ENCODE data around the gene TRIM59. TPM values are rescaled to one million over a fixed set of nuclear protein-coding genes. Genes with fewer than 3 reads are reported as not detected.

Gene TRIM59
- total RNA-seq, 1 donor from 2014 or later, result 24.5 TPM

DNA sequence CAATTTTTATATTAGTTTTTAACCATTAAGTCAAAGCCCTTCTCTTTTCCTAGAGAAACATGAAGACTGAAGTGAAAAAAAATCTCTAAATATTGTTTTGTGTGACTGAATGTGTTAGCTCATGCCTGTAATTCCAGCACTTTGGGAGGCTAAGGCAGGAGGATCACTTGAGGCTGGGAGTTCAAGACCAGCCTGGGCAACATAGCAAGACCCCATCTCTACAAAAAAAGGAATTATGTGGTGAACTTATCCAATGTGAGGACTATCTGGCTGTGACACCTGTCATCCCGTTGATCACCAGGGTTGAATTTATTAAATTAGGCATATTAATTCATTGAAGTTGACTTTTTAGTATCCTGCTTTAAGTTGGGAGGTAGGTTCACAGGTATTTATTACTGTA, 37.1 kb downstream of the TRIM59 start:
- TF ChIP-seq, protein P1, sequence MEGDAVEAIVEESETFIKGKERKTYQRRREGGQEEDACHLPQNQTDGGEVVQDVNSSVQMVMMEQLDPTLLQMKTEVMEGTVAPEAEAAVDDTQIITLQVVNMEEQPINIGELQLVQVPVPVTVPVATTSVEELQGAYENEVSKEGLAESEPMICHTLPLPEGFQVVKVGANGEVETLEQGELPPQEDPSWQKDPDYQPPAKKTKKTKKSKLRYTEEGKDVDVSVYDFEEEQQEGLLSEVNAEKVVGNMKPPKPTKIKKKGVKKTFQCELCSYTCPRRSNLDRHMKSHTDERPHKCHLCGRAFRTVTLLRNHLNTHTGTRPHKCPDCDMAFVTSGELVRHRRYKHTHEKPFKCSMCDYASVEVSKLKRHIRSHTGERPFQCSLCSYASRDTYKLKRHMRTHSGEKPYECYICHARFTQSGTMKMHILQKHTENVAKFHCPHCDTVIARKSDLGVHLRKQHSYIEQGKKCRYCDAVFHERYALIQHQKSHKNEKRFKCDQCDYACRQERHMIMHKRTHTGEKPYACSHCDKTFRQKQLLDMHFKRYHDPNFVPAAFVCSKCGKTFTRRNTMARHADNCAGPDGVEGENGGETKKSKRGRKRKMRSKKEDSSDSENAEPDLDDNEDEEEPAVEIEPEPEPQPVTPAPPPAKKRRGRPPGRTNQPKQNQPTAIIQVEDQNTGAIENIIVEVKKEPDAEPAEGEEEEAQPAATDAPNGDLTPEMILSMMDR (IDR thresholded peaks at IDR 0.05; ENCODE audit: unreplicated experiment), result no peak
- H3K27ac Mint-ChIP-seq, result no peak overlapping the region
- no peaks in the 10 kb centered on the region for H3K9me3 Mint-ChIP-seq (ENCODE audit: low read depth)
- no peaks in the 10 kb centered on the region for H3K27me3 Mint-ChIP-seq
- no peak for DNase-seq (ENCODE audit: low spot score, unreplicated experiment)
- peaks cover 11% of the 10 kb centered on the region for H3K36me3 Mint-ChIP-seq (ENCODE audit: insufficient read depth)
- H3K4me1 Mint-ChIP-seq (ENCODE audit: low read depth), result no peaks in the 10 kb centered on the region
- no peak overlapping the region for H3K4me3 Mint-ChIP-seq (ENCODE audit: low read depth)

DNA sequence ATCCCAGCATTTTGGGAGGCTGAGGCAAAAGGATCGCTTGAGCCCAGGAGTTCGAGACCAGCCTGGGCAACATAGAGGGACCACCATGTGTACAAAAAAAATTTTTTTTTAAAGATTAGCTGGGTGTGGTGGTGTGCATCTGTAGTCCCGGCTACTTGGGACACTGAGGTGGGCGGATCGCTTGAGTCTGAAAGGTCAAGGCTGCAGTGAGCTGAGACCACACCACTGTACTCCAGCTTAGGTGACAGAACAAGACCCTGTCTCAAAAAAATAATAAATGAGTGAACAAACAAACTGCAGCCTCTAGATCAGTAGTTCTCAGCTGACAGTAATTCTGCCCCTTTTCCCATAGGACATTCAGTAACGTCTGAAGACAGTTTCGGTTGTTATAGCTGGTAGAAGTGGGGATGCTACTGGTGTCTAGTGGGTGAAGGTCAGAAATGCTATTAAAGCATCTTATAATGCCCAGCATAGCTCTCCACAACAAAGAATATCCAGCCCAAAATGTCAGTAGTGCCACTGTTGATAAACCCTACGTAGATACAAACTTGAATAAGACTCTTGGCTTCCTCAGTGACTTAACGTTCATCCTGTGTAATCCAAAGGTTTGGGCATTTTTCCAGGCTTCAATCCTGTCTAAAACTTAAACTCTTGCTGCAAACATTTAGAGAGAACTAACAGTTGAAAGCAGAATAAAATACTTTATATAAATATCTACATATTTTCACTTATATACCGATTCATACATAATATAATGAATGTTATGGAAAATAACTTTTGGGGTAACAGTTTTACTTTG, 39.6 kb downstream of the TRIM59 start:
- Mint-ChIP-seq H3K4me3 (ENCODE audit: low read depth) (no peak overlapping the region), H3K4me1 (ENCODE audit: low read depth) (no peaks in the 10 kb centered on the region), H3K9me3 (ENCODE audit: low read depth) (no peaks in the 10 kb centered on the region), H3K27ac (no peak overlapping the region), H3K36me3 (ENCODE audit: insufficient read depth) (peaks cover 5% of the 10 kb centered on the region), H3K27me3 (no peaks in the 10 kb centered on the region)
- no peak for DNase-seq (ENCODE audit: low spot score, unreplicated experiment)
- TF ChIP-seq, protein P1 (IDR thresholded peaks at IDR 0.05; ENCODE audit: unreplicated experiment), result no peak

DNA sequence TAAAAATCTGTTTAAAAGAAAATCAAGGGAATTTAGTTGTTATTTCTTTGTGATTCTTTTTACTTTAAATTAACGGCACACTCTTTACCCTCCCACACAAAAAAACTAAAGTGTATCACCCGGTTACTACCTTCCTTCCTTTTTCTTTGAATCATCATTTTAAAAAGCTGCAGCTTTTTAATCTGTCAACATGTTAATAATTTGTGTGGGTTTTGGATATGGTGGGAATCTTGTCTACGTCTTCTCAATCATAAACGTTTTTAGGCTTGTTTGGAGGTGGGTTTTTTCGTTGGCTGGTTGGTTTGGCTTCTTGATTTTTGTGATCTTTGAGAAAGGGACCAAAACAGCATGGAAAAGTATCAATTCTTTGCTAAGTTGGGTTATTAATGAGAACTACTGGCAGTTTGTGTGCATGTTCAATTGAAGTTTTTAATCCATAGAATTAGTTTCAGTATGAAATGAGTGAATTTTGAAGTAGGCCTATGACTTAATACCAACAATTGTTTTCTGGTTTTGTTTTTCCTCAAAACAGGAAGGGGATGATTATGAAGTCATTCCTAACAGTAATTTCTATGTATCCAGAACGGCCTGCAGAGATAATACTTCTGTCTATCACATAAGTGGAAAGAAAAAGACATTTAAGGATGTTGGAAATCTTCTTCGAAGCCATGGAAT, 45.7 kb downstream of the TRIM59 start:
- H3K36me3 Mint-ChIP-seq (ENCODE audit: insufficient read depth), result peaks cover 3% of the 10 kb centered on the region
- H3K27ac Mint-ChIP-seq, result peak overlapping the region; percentile 76
- TF ChIP-seq, protein P1 (IDR thresholded peaks at IDR 0.05; ENCODE audit: unreplicated experiment), result no peak
- H3K4me1 Mint-ChIP-seq (ENCODE audit: low read depth), result peaks cover 32% of the 10 kb centered on the region
- H3K27me3 Mint-ChIP-seq, result no peaks in the 10 kb centered on the region
- no peak for DNase-seq (ENCODE audit: low spot score, unreplicated experiment)
- peak overlapping the region; percentile 20 for H3K4me3 Mint-ChIP-seq (ENCODE audit: low read depth)
- H3K9me3 Mint-ChIP-seq (ENCODE audit: low read depth), result no peaks in the 10 kb centered on the region

DNA sequence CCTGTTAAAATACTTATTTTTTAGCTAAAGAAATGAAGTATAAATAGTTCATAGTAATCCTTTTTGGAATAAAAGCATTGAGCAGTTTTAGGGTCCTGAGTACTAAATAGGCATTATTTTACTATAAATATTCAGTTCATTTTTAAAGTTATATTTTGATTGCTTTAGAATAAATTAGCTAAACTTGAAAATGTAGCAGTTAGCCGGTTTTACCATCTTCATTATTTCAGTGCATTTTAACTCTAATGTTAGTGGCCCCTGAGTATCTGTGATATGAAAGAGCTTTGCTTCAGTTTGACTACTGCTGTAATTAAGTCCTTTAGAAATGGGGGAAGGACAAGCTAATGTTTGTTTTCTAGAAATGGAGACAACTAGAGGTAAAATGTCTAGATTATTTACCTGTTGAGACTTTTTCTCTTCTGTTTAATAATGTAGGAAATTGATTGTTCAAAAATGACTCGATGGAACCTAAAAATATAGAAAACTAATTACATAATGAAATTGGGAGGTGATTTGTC, 46.5 kb downstream of the TRIM59 start:
- no peak for DNase-seq (ENCODE audit: low spot score, unreplicated experiment)
- Mint-ChIP-seq H3K4me3 (ENCODE audit: low read depth) (peak overlapping the region; percentile 61), H3K9me3 (ENCODE audit: low read depth) (no peaks in the 10 kb centered on the region), H3K36me3 (ENCODE audit: insufficient read depth) (peaks cover 2% of the 10 kb centered on the region), H3K27ac (no peak overlapping the region), H3K27me3 (no peaks in the 10 kb centered on the region), H3K4me1 (ENCODE audit: low read depth) (peaks cover 39% of the 10 kb centered on the region)
- TF ChIP-seq, protein P1 (IDR thresholded peaks at IDR 0.05; ENCODE audit: unreplicated experiment), result no peak

DNA sequence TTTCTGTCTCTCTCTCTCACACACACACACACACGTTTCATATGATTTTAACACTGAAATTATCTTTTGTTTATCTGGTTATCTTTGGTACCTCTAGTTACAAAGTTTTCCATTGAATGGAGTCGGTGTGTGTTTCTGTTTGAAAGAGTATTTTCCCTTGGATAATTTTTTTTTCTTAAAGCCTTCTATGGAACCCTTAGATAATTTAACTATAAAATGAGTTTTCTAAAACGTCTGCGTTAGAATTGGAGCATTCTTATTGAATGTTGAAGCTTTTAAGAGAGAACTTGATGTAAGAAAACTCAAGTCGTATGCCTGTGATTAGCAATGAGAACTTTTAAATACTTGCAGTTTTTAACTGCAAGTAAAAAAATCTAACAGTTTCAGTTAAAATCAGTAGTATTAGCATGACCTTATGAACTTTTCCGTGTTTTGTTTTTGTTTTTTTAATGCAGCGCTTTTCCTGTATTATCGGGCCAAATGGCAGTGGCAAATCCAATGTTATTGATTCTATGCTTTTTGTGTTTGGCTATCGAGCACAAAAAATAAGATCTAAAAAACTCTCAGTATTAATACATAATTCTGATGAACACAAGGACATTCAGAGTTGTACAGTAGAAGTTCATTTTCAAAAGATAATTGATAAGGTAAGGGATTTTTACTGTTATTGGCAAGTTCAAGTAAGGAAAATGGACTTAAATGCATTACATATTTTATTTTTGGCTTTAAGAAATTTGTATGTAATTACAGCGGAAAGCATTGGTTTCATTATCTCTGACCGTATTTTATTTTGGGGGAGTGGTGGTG, 47.2 kb downstream of the TRIM59 start:
- TF ChIP-seq, protein P1 (IDR thresholded peaks at IDR 0.05; ENCODE audit: unreplicated experiment), result no peak
- Mint-ChIP-seq H3K4me1 (ENCODE audit: low read depth) (peaks cover 40% of the 10 kb centered on the region), H3K36me3 (ENCODE audit: insufficient read depth) (peaks cover 2% of the 10 kb centered on the region)

More for the DNA sequence above, 47.2 kb downstream of the TRIM59 start:
- peak overlapping the region; percentile 61 for H3K4me3 Mint-ChIP-seq (ENCODE audit: low read depth)
- no peak for DNase-seq (ENCODE audit: low spot score, unreplicated experiment)
- H3K27ac Mint-ChIP-seq, result peak overlapping the region; percentile 86
- H3K27me3 Mint-ChIP-seq, result no peaks in the 10 kb centered on the region
- no peaks in the 10 kb centered on the region for H3K9me3 Mint-ChIP-seq (ENCODE audit: low read depth)
